Stimulated activated naive CD8-positive, alpha-beta T cell treated with anti-CD3 and anti-CD28 coated beads, Interleukin-15, Interleukin-2, amounts not matched to agents 100 U/mL and 50 U/mL, for 24 hours (primary cell): ENCODE data around the gene ADAMTS17.
"Not testable (repeated sequence)": the region's sequence is repeated elsewhere in the genome, so short reads cannot be mapped to it uniquely, and the experiment has no call there.

ENCODE experiments used
- ATAC-seq: fragments of 150-1000 bp; cut with Tn5 transposase; one replicate; pipeline ENCODE4 v1.10.0; 2021
- DNase-seq: peaks from one replicate; pipeline ENCODE4 v3.0.0; 2021

Gene ADAMTS17

GRCh38 chr15:100084042-100084821 lies 257.5 kb downstream of the ADAMTS17 start:
- not testable (repeated sequence) for ATAC-seq, DNase-seq

- ATAC-seq (no peak), DNase-seq (no peak)
Observed at GRCh38 chr15:100083572-100083971, 258.2 kb downstream of the ADAMTS17 start.

GRCh38 chr15:100082761-100083402 lies 258.9 kb downstream of the ADAMTS17 start:
- DNase-seq, result no peak
- ATAC-seq, result no peak

GRCh38 chr15:100081454-100081853 lies 260.3 kb downstream of the ADAMTS17 start:
- ATAC-seq (no peak), DNase-seq (no peak)

DNA sequence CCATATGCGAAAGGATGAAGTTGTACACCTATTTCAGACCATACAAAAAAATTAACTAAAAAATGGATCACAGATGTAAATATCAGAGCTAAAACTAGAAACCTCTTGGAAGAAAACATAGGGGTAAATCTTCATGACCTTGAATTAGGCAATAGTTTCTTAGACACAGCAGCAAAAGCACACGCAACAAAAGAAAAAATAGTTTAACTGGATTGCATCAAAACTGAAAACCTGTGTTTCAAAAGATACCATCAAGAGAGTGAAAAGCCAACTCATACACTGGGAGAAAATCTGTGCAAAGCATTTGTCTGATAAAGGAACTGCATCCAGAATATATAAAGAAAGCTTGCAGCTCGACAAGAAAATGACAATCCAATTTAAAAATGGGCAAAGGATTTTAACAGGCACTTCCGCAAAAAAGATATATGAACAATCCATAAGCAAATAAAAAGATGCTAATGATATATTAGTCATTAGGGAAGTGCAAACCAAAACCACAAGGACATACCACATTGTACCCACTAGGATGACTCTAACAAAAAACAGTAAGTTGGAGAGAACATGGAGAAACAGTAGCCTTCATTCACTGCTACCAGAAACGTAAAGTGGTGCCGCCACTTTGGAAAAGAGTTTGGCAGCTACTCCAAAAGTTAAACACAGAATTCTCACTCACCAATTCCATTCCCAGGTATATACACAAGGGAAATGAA lies 263.1 kb downstream of the ADAMTS17 start:
- ATAC-seq (no peak), DNase-seq (no peak)

- DNase-seq (no peak), ATAC-seq (no peak)
Observed at GRCh38 chr15:100075229-100075628, 266.5 kb downstream of the ADAMTS17 start.

- no peak for ATAC-seq
Observed at GRCh38 chr15:100073982-100074381, 267.8 kb downstream of the ADAMTS17 start.

GRCh38 chr15:100066521-100067280 lies 275.1 kb downstream of the ADAMTS17 start:
- ATAC-seq, DNase-seq: not testable (repeated sequence)

More at GRCh38 chr15:100073982-100074381, 267.8 kb downstream of the ADAMTS17 start:
- no peak for DNase-seq

DNA sequence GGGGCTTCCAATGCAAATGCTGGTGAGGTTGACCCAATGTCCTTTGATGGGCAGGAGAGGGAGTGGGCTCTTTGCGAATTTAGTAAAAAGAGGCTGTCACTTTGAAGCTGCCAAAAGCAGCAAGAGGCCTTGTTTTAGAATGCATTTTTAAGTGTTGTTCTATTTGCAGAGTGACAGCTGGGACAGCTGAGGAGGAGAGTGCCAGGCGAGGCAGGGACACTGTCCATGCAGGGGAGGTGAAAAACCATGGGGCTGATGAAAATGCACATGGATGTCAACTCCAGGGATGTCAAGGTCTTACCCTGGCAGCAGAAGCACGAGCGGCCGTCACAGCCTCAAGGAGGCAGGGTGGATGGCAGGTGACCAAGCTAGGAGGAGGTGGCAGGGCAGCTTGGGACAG lies 279.8 kb downstream of the ADAMTS17 start:
- no peak for ATAC-seq

GRCh38 chr15:100060276-100060926 lies 281.4 kb downstream of the ADAMTS17 start:
- DNase-seq (no peak), ATAC-seq (no peak)

More for the DNA sequence above, 279.8 kb downstream of the ADAMTS17 start:
- no peak for DNase-seq

- ATAC-seq (no peak), DNase-seq (no peak)
Observed at GRCh38 chr15:100059521-100059920, 282.3 kb downstream of the ADAMTS17 start.

- no peak for ATAC-seq
- DNase-seq, result no peak
Observed at GRCh38 chr15:100059094-100059493, 282.7 kb downstream of the ADAMTS17 start.

DNA sequence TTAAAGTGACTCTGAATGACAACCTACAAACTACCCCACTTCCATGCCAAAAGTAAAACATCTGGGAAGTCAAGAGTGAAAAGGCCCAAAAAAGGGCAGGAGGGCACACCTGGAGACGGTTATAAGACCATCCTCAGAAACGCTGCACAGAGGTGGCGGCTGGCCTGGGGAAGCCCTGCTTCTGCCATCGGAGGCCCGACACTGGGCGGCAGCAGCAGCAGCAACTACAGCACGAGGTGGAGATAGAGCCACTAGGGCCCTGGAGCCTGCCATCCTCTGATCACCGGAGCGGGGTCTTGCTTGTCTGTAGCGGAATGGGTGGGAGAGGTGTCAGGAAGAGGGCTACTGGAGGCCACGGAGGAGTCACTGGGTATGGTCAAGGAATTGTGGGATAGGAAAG lies 283.3 kb downstream of the ADAMTS17 start:
- DNase-seq (no peak), ATAC-seq (no peak)

DNA sequence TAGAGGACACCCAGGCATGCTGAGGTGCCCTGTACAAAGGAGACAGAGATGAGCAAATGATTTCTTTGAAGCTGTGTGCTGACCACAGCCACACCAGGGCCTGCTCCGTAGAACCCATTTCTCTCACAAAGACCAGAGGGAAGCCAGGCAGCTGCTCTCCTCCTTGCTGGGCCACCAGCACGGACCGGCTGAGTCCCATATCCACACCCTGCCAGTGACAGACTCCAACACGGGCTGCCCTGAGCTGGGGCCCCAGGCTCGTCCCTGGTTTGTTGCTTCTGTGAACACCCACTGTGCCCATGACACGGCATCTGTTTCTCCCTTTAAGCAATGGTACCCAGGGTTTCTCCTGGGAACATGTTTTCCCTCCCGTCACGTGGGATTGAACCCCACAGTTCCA lies 284.5 kb downstream of the ADAMTS17 start:
- ATAC-seq (no peak), DNase-seq (no peak)

DNA sequence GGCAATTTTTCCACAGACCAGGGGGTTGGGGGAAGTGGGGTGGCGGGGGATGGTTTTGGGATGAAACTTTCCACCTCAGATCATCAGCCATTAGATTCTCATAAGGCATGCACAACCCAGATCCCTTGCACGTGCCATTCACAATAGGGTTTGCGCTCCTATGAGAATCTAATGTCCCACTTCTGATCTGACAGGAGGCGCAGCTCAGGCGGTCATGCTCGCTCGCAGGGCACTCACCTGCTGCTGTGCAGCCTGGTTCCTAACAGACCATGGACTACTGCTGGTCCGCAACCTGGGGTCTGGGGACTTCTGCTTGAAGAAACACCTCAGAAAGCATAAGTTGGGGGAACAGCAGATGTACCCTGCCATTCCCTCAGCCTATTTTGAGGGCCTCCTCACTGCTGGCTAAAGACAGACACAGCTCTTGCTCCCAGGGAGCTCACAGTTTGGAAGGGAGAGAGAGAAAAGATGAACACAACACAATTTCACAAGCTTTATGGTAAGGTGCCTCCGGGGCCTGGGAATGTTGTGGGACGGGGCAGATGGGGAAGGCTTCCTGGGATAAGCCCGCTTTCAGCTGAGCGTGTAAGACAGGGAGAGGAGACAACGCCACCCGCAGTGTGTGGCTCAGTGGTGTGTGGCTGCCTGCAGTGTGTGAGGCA lies 285.2 kb downstream of the ADAMTS17 start:
- no peak for DNase-seq
- no peak for ATAC-seq

DNA sequence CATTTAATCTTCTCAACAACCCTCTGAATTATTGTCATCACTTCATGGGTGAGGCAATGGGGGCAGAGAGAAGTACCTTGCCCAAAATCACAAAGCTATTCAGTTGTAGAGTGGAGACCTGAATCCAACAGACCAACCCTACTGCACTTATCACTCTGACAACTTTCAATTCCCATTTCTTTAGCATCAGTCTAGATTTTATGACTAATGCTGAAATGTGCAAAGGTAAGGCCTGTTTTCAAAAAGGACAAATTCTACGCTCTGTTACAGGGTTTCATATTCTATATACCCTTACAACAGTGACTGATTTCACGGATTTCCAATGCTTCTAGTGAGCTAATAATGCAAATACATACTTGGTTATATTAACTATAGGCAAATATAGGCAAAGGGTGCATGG lies 286.0 kb downstream of the ADAMTS17 start:
- DNase-seq (no peak), ATAC-seq (no peak)

DNA sequence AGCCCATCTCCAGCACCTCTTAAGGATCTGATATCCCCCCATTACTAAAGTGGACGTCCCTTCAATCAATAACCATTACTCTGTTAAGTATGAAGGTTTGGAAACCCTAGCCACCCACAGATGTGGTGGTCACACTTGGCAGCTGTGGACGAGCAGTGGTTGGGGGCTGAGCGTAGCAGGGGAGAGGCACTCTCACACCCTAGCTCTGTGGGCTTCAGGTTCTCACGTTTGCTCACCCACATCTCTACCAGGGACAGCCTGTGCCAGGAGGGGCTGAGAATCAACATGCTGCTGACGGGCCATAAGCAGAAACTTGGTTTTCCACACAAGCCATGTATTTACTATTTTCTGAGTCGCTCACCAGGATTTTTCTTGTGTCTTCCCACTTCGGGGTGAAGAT lies 287.2 kb downstream of the ADAMTS17 start:
- no peak for ATAC-seq
- no peak for DNase-seq

DNA sequence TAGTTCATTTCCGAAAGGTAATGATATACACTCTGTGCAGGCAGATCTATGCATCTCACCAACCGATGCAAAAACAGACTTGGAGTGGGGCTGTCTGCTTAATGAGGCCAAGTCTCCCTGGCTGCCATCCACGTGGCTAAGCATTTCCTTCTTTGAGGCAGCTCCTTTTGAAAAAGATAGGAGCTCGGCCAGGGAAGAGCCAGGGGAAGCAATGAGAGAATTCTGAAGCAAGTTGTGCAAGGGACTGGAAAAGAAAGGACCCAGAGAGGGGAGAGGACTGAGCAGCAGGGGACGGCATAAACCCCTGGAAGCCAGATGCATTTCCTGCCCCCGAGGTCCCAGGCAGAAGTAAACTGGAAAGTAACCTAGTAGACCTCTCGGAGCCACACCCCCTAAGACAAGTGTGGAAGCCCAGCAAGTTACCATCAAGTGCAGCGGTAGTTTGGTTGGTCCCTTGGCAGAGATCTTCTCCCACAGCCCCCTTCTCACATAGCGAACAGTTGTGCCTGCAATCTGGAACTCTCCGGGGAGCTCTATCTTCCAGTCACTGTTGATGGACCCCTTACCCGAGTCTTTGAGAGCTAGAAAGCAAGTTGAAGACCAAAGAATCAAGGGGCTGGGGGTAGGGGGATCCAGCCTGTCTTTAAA lies 288.2 kb downstream of the ADAMTS17 start:
- ATAC-seq (no peak), DNase-seq (no peak)

DNA sequence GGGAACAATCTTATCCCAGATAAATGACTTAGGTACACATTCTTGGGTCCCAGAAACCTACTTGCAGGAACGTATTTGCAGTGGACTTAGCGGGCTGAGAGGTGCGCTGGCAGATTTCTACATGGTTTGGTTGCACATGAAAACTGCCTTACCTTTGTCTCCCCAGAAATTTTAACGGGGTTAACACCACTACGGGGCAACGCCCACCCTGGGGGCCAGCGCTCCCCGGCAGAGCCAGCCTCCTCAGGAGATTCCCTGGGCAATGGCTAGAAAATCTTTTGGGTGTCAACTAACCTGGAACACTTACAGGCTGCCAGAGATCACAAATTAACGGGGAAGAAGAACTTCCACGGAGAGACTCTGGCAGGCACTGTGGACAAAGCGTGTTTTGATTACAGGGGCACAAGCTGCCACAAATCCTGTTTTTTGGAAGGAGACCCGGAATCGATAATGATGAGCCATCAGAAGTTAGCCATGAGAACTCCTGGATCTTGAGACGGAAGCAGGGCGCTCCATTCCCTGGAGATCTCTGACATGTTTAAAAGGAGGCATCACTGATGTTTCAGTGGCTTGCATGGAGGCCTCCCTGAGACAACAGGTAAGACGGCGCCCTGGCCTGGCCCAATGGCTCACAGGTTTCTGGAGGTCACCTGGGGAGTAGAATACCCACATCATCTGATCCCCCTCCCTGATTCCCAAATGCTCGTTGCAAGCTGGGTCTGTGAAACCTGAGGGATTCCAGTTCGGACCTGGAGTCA lies 288.9 kb downstream of the ADAMTS17 start:
- DNase-seq, result no peak
- no peak for ATAC-seq
